ENCODE data around the gene WNT10A.

Gene WNT10A

DNA sequence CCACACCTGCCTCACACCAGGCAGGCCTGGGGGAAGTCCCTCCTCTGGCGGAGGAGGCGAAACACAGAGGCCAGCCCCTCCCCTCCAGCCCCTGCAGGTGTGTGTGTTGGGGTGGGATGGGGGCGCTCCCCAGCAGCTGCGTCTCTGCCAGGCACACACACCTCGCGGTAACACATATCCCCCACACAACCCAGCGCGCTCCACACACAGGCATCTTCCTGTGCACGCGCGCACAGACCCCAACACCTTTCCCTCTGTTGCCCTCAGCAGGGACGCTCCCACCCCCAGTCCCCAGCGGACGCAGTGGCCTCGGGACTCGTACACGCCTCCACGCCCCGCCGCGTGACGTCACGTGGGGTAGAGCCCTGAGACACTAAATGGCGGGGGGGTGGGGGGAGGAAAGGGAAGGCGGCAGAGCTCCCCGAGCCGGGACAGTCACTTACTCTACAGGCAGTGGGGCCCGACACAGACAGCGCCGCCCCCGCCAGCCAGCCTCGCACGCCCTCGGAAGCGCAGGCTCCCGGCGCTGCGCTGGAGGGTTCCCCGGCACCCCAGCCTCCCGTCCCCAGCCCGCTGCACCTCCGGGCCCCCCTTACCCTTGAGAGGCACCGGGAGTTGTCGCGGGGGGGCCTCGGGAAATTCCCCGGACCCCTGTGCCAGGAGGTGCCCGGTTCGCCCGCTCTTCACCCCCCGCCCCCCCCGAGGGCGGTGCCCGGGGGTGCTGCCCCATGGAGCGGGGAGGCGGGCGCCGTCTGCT, at the start of gene WNT10A:
TSS of gene WNT10A (plus strand) at position 751 of the 757 bp plus-strand sequence. CDS start 144 bp downstream, outside the sequence.
- Histone ChIP-seq H3K79me2 (ENCODE audit: insufficient read depth, low read length) (no peaks in the 10 kb centered on the region), H3K4me1 (ENCODE audit: insufficient read depth, low read length, poor library complexity, severe bottlenecking) (peaks cover 17% of the 10 kb centered on the region), H3K27me3 (ENCODE audit: insufficient read depth, low read length, poor library complexity, severe bottlenecking) (no peaks in the 10 kb centered on the region), H3K9me2 (replicated peaks; ENCODE audit: low read depth, low read length) (no peaks in the 10 kb centered on the region), H3K4me2 (ENCODE audit: low read depth, low read length, poor library complexity, severe bottlenecking) (peak within 1 kb of the TSS; percentile 46), H3K9ac (ENCODE audit: low read depth, low read length, poor library complexity, severe bottlenecking) (no peak within 1 kb of the TSS), H3F3A (ENCODE audit: low read depth) (no peaks in the 10 kb centered on the region), H3K9me3 (ENCODE audit: insufficient read depth, low read depth, low read length) (no peaks in the 10 kb centered on the region), H2AFZ (ENCODE audit: low read length) (no peak within 1 kb of the TSS), H3K4me3 (ENCODE audit: low read length, poor library complexity, severe bottlenecking) (peak within 1 kb of the TSS; percentile 40), H3K36me3 (ENCODE audit: insufficient read depth, low read length) (no peaks in the 10 kb centered on the region), H4K20me1 (ENCODE audit: insufficient read depth, low read length, poor library complexity, severe bottlenecking) (no peaks in the 10 kb centered on the region)
- TF ChIP-seq EZH2phosphoT487 (IDR thresholded peaks at IDR 0.05; ENCODE audit: borderline replicate concordance): no peak
- TF ChIP-seq, protein P1, sequence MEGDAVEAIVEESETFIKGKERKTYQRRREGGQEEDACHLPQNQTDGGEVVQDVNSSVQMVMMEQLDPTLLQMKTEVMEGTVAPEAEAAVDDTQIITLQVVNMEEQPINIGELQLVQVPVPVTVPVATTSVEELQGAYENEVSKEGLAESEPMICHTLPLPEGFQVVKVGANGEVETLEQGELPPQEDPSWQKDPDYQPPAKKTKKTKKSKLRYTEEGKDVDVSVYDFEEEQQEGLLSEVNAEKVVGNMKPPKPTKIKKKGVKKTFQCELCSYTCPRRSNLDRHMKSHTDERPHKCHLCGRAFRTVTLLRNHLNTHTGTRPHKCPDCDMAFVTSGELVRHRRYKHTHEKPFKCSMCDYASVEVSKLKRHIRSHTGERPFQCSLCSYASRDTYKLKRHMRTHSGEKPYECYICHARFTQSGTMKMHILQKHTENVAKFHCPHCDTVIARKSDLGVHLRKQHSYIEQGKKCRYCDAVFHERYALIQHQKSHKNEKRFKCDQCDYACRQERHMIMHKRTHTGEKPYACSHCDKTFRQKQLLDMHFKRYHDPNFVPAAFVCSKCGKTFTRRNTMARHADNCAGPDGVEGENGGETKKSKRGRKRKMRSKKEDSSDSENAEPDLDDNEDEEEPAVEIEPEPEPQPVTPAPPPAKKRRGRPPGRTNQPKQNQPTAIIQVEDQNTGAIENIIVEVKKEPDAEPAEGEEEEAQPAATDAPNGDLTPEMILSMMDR (conservative IDR thresholded peaks at IDR 0.05; ENCODE audit: low read length): no peak

GRCh38 chr2:218831378-218831990, 49.2 kb upstream of the WNT10A start, which contains the start of gene PRKAG3:
Gene PRKAG3 (minus strand): TSS chr2:218831803.
- Histone ChIP-seq H3K9me2 (replicated peaks; ENCODE audit: low read depth, low read length) (no peaks in the 10 kb centered on the region), H3K4me2 (ENCODE audit: low read depth, low read length, poor library complexity, severe bottlenecking) (no peak within 1 kb of the TSS), H3K36me3 (ENCODE audit: insufficient read depth, low read length) (no peaks in the 10 kb centered on the region), H3K27me3 (ENCODE audit: insufficient read depth, low read length, poor library complexity, severe bottlenecking) (no peaks in the 10 kb centered on the region), H3K9ac (ENCODE audit: low read depth, low read length, poor library complexity, severe bottlenecking) (no peak within 1 kb of the TSS), H3K79me2 (ENCODE audit: insufficient read depth, low read length) (no peaks in the 10 kb centered on the region), H4K20me1 (ENCODE audit: insufficient read depth, low read length, poor library complexity, severe bottlenecking) (no peaks in the 10 kb centered on the region), H2AFZ (ENCODE audit: low read length) (no peak within 1 kb of the TSS), H3K4me3 (ENCODE audit: low read length, poor library complexity, severe bottlenecking) (no peak within 1 kb of the TSS), H3K9me3 (ENCODE audit: insufficient read depth, low read depth, low read length) (no peaks in the 10 kb centered on the region), H3K4me1 (ENCODE audit: insufficient read depth, low read length, poor library complexity, severe bottlenecking) (no peaks in the 10 kb centered on the region), H3F3A (ENCODE audit: low read depth) (no peaks in the 10 kb centered on the region)
- TF ChIP-seq EZH2phosphoT487 (IDR thresholded peaks at IDR 0.05; ENCODE audit: borderline replicate concordance): no peak
- TF ChIP-seq, protein P1 (conservative IDR thresholded peaks at IDR 0.05; ENCODE audit: low read length): no peak

DNA sequence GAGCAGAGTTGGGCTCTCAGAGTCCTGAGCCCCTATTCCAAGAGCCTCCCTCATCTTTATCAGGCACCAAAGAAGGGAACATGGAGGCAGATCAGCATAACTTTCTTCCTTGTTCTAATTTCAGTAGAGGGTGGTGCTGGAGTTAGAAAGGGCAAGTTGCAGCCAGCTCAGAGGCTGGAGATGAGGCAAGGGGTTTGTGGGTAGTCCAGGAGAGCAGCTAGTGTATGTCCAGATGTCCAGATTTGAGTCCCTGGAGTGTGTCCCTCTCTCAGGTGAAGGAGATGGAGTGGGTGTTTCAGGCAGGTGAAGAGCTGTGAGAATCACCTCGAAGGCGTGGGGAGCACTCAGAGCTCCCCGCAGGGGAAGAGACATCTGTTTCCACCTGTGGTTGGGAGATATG, 48.6 kb upstream of the WNT10A start:
- Histone ChIP-seq H3K4me1 (ENCODE audit: insufficient read depth, low read length, poor library complexity, severe bottlenecking) (no peaks in the 10 kb centered on the region), H3K79me2 (ENCODE audit: insufficient read depth, low read length) (no peaks in the 10 kb centered on the region), H3K9me2 (replicated peaks; ENCODE audit: low read depth, low read length) (no peaks in the 10 kb centered on the region), H3K27me3 (ENCODE audit: insufficient read depth, low read length, poor library complexity, severe bottlenecking) (peaks cover 3% of the 10 kb centered on the region), H3K9me3 (ENCODE audit: insufficient read depth, low read depth, low read length) (no peaks in the 10 kb centered on the region), H2AFZ (ENCODE audit: low read length) (no peak overlapping the region), H3K9ac (ENCODE audit: low read depth, low read length, poor library complexity, severe bottlenecking) (no peak overlapping the region), H3F3A (ENCODE audit: low read depth) (no peaks in the 10 kb centered on the region), H3K36me3 (ENCODE audit: insufficient read depth, low read length) (no peaks in the 10 kb centered on the region), H4K20me1 (ENCODE audit: insufficient read depth, low read length, poor library complexity, severe bottlenecking) (no peaks in the 10 kb centered on the region), H3K4me3 (ENCODE audit: low read length, poor library complexity, severe bottlenecking) (no peak overlapping the region), H3K4me2 (ENCODE audit: low read depth, low read length, poor library complexity, severe bottlenecking) (no peak overlapping the region)
- TF ChIP-seq, protein P1 (conservative IDR thresholded peaks at IDR 0.05; ENCODE audit: low read length): no peak
- no peak for TF ChIP-seq EZH2phosphoT487 (IDR thresholded peaks at IDR 0.05; ENCODE audit: borderline replicate concordance)
